ENCODE data around the gene CDH4. TPM values are rescaled to one million over a fixed set of nuclear protein-coding genes. Genes with fewer than 3 reads are reported as not detected.

CDH4 gene
- total and polyA plus RNA-seq, 10 donors = 0.30 to 20.1 (median 7.7) TPM

GRCh38 chr20:61739086-61739831, 487.2 kb downstream of the CDH4 start:
- no peaks in the 10 kb centered on the region for H3K4me1 ChIP-seq
- no peaks in the 10 kb centered on the region for H3K36me3 ChIP-seq
- peak; percentile 65 for DNase-seq
- H3K4me3 ChIP-seq = no peak overlapping the region
- TF ChIP-seq POLR2A (IDR thresholded peaks at IDR 0.05) (no peak), CTCF (IDR thresholded peaks at IDR 0.05 in 8 of 11, conservative IDR thresholded peaks at IDR 0.05 in 3 of 11) (no peak), POLR2AphosphoS5 (IDR thresholded peaks at IDR 0.05) (no peak)
- 87 to 91% (median 88%) methylated on average over 17 to 19 of the region's 19 CpGs for WGBS, 5 donors
- intact Hi-C loops (cut with DNase I; ENCODE audit: low total_unique reads) = no loop called here
- peaks cover 0 to 25% (median 0%) of the 10 kb centered on the region in 7 donors for H3K27me3 ChIP-seq (replicated peaks in 1 of 7)
- H3K9me3 ChIP-seq = no peaks in the 10 kb centered on the region
- no peak overlapping the region for H3K27ac ChIP-seq

GRCh38 chr20:61739832-61740118, 487.7 kb downstream of the CDH4 start:
- WGBS, 5 donors = 85 to 90% (median 86%) methylated on average over 8 of the region's 8 CpGs

GRCh38 chr20:61742097-61742825, 490.2 kb downstream of the CDH4 start:
- peak; percentile 28 for DNase-seq

More at GRCh38 chr20:61739832-61740118, 487.7 kb downstream of the CDH4 start:
- Histone ChIP-seq H3K4me3 (no peak overlapping the region), H3K9me3 (no peaks in the 10 kb centered on the region), H3K27ac (no peak overlapping the region), H3K4me1 (no peaks in the 10 kb centered on the region), H3K27me3 (replicated peaks in 1 of 7) (peaks cover 0 to 21% (median 0%) of the 10 kb centered on the region in 7 donors), H3K36me3 (no peaks in the 10 kb centered on the region)
- TF ChIP-seq CTCF (IDR thresholded peaks at IDR 0.05 in 8 of 11, conservative IDR thresholded peaks at IDR 0.05 in 3 of 11) (no peak), POLR2A (IDR thresholded peaks at IDR 0.05) (no peak), POLR2AphosphoS5 (IDR thresholded peaks at IDR 0.05) (no peak)
- DNase-seq = no peak
- intact Hi-C loops (cut with DNase I; ENCODE audit: low total_unique reads) = no loop called here

More at GRCh38 chr20:61742097-61742825, 490.2 kb downstream of the CDH4 start:
- Histone ChIP-seq H3K36me3 (no peaks in the 10 kb centered on the region), H3K27ac (no peak overlapping the region), H3K9me3 (peaks cover 0 to 17% (median 5%) of the 10 kb centered on the region in 8 donors), H3K27me3 (replicated peaks in 1 of 7) (peaks cover 0 to 9% (median 0%) of the 10 kb centered on the region in 7 donors), H3K4me1 (no peaks in the 10 kb centered on the region), H3K4me3 (no peak overlapping the region)
- intact Hi-C loops (cut with DNase I; ENCODE audit: low total_unique reads) = no loop called here
- WGBS, 5 donors = 76 to 84% (median 81%) methylated on average over 16 of the region's 16 CpGs
- no peak for TF ChIP-seq CTCF (IDR thresholded peaks at IDR 0.05 in 8 of 11, conservative IDR thresholded peaks at IDR 0.05 in 3 of 11)
- no peak for TF ChIP-seq POLR2AphosphoS5 (IDR thresholded peaks at IDR 0.05)
- TF ChIP-seq POLR2A (IDR thresholded peaks at IDR 0.05) = no peak
